Measurements from ENCODE around the gene MIXL1. TPM values are rescaled to one million over a fixed set of nuclear protein-coding genes. Genes with fewer than 3 reads are reported as not detected.

MIXL1 gene
- not detected for total RNA-seq

GRCh38 chr1:226223157-226223785, at the start of gene MIXL1:
Gene MIXL1 (plus strand): TSS chr1:226223664. CDS start chr1:226223682, 18 bp downstream.
- peak within 1 kb of the TSS in 1 of 4 donors; percentile 17 for H3K27ac ChIP-seq
- no peak for DNase-seq
- TF ChIP-seq POLR2A (IDR thresholded peaks at IDR 0.05) (no peak), CTCF (IDR thresholded peaks at IDR 0.05) (no peak)
- peak within 1 kb of the TSS; percentile 9 to 59 (median 55) for H3K4me3 ChIP-seq
- H3K27me3 ChIP-seq = peaks cover 0 to 8% of the 10 kb centered on the region in 2 donors
- peaks cover 0 to 11% (median 5%) of the 10 kb centered on the region in 4 donors for H3K4me1 ChIP-seq
- no peaks in the 10 kb centered on the region for H3K9me3 ChIP-seq
- no peaks in the 10 kb centered on the region for H3K36me3 ChIP-seq

GRCh38 chr1:226176870-226177269, 46.6 kb upstream of the MIXL1 start:
- H3K27me3 ChIP-seq = no peaks in the 10 kb centered on the region
- no peak overlapping the region for H3K4me3 ChIP-seq
- peaks cover 0 to 12% (median 0%) of the 10 kb centered on the region in 3 donors for H3K36me3 ChIP-seq
- H3K9me3 ChIP-seq = no peaks in the 10 kb centered on the region
- peaks cover 0 to 7% (median 3%) of the 10 kb centered on the region in 4 donors for H3K4me1 ChIP-seq
- no peak for TF ChIP-seq CTCF (IDR thresholded peaks at IDR 0.05)
- no peak for TF ChIP-seq POLR2A (IDR thresholded peaks at IDR 0.05)
- no peak overlapping the region for H3K27ac ChIP-seq
- DNase-seq = no peak

- Histone ChIP-seq H3K4me3 (no peak overlapping the region), H3K4me1 (peaks cover 0 to 32% (median 7%) of the 10 kb centered on the region in 4 donors)
Measured at GRCh38 chr1:226181996-226182714, 41.3 kb upstream of the MIXL1 start.

GRCh38 chr1:226185141-226186036, 38.1 kb upstream of the MIXL1 start:
- no peaks in the 10 kb centered on the region for H3K9me3 ChIP-seq
- TF ChIP-seq CTCF (IDR thresholded peaks at IDR 0.05) (no peak), POLR2A (IDR thresholded peaks at IDR 0.05) (no peak)
- H3K36me3 ChIP-seq = peaks cover 0 to 4% (median 0%) of the 10 kb centered on the region in 3 donors
- H3K27me3 ChIP-seq = no peaks in the 10 kb centered on the region
- DNase-seq = no peak
- H3K4me3 ChIP-seq = peak overlapping the region; percentile 65 to 97 (median 86)
- peak overlapping the region; percentile 87 to 98 (median 95) for H3K27ac ChIP-seq
- peaks cover 0 to 32% (median 7%) of the 10 kb centered on the region in 4 donors for H3K4me1 ChIP-seq

More at GRCh38 chr1:226181996-226182714, 41.3 kb upstream of the MIXL1 start:
- DNase-seq = peak; percentile 19 to 62 (median 51)
- peak overlapping the region in 3 of 4 donors; percentile 1 to 43 (median 41) for H3K27ac ChIP-seq
- H3K27me3 ChIP-seq = no peaks in the 10 kb centered on the region
- TF ChIP-seq CTCF (IDR thresholded peaks at IDR 0.05) = peak in 3 of 6 experiments; percentile 14 to 34 (median 21)
- no peak for TF ChIP-seq POLR2A (IDR thresholded peaks at IDR 0.05)
- no peaks in the 10 kb centered on the region for H3K9me3 ChIP-seq
- peaks cover 0 to 5% (median 0%) of the 10 kb centered on the region in 3 donors for H3K36me3 ChIP-seq
